Measurements from ENCODE around the gene SUFU.

Gene SUFU

GRCh38 chr10:102620591-102621442 lies 117.0 kb downstream of the SUFU start:
- DNase-seq = no peak

- DNase-seq = no peak
Observed at GRCh38 chr10:102621443-102622325, 117.9 kb downstream of the SUFU start.

- no peak for DNase-seq
Observed at GRCh38 chr10:102624094-102624493, 120.3 kb downstream of the SUFU start.

- DNase-seq = no peak
Observed at GRCh38 chr10:102624751-102625645, 121.2 kb downstream of the SUFU start.

GRCh38 chr10:102626026-102626685 lies 122.4 kb downstream of the SUFU start:
- no peak for DNase-seq

- no peak for DNase-seq
Observed at GRCh38 chr10:102627291-102627735, 123.5 kb downstream of the SUFU start.

GRCh38 chr10:102627736-102628293 lies 124.0 kb downstream of the SUFU start:
- no peak for DNase-seq

- DNase-seq = no peak
Observed at GRCh38 chr10:102628451-102628911, 124.7 kb downstream of the SUFU start.

GRCh38 chr10:102629661-102630614 lies 126.2 kb downstream of the SUFU start:
- no peak for DNase-seq

GRCh38 chr10:102630663-102631062 lies 126.9 kb downstream of the SUFU start:
- DNase-seq = no peak

GRCh38 chr10:102631525-102632393 lies 128.0 kb downstream of the SUFU start:
- no peak for DNase-seq

GRCh38 chr10:102632394-102633111 lies 128.8 kb downstream of the SUFU start:
- no peak for DNase-seq

- no peak for DNase-seq
Observed at GRCh38 chr10:102633287-102633686, 129.5 kb downstream of the SUFU start.

GRCh38 chr10:102633848-102634247 lies 130.1 kb downstream of the SUFU start:
- no peak for DNase-seq

- DNase-seq = no peak
Observed at GRCh38 chr10:102634686-102635085, 130.9 kb downstream of the SUFU start.

GRCh38 chr10:102635377-102635776 lies 131.6 kb downstream of the SUFU start:
- no peak for DNase-seq

GRCh38 chr10:102639537-102639936 lies 135.8 kb downstream of the SUFU start:
- no peak for DNase-seq

- DNase-seq = no peak
Observed at GRCh38 chr10:102641402-102641801, 137.6 kb downstream of the SUFU start.
